Loucy (cell line): ENCODE data around the gene SRRM4.

Experiments used
- H2AFZ ChIP-seq: fragments of 200-600 bp; sonication (generic); 2 replicates; pipeline ENCODE4 v1.6.0; 2016; ENCODE audit warnings: antibody characterized with exemption, mild to moderate bottlenecking, low read length, moderate library complexity
- H3F3A ChIP-seq: fragments of 200-600 bp; 2 replicates; pipeline ENCODE4 v1.6.0; 2016; ENCODE audit warnings: antibody characterized with exemption, low read depth, mild to moderate bottlenecking
- H3K27me3 ChIP-seq: fragments of 200-600 bp; sonication (generic); 2 replicates; pipeline ENCODE4 v1.6.1; 2014; ENCODE audit warnings: low read length, mild to moderate bottlenecking; ENCODE audit not compliant: insufficient read depth, poor library complexity, severe bottlenecking
- H3K36me3 ChIP-seq: fragments of 200-600 bp; sonication (generic); 2 replicates; pipeline ENCODE4 v1.6.1; 2016; ENCODE audit warnings: low read length; ENCODE audit not compliant: insufficient read depth
- H3K4me1 ChIP-seq: fragments of 200-600 bp; sonication (generic); 2 replicates; pipeline ENCODE4 v1.5.1; 2014; ENCODE audit warnings: low read length, mild to moderate bottlenecking; ENCODE audit not compliant: insufficient read depth, poor library complexity, severe bottlenecking
- H3K4me2 ChIP-seq: fragments of 200-600 bp; sonication (generic); 2 replicates; pipeline ENCODE4 v1.6.0; 2014; ENCODE audit warnings: antibody characterized with exemption, low read length, low read depth, mild to moderate bottlenecking; ENCODE audit not compliant: poor library complexity, severe bottlenecking
- H3K4me3 ChIP-seq: fragments of 200-600 bp; sonication (generic); 2 replicates; pipeline ENCODE4 v1.5.1; 2014; ENCODE audit warnings: low read length, mild to moderate bottlenecking, mixed read lengths; ENCODE audit not compliant: poor library complexity, severe bottlenecking
- H3K79me2 ChIP-seq: fragments of 200-600 bp; sonication (generic); 2 replicates; pipeline ENCODE4 v1.6.1; 2014; ENCODE audit warnings: low read length; ENCODE audit not compliant: insufficient read depth
- H3K9ac ChIP-seq: fragments of 200-600 bp; sonication (generic); 2 replicates; pipeline ENCODE4 v1.6.0; 2014; ENCODE audit warnings: mild to moderate bottlenecking, low read depth, low read length, moderate library complexity; ENCODE audit not compliant: poor library complexity, severe bottlenecking
- H3K9me2 ChIP-seq: fragments of 200-600 bp; sonication (generic); replicated peaks from 2 replicates; pipeline ENCODE4 v1.6.1; 2016; ENCODE audit warnings: low read depth, low read length, mixed read lengths
- H3K9me3 ChIP-seq: fragments of 200-600 bp; sonication (generic); 2 replicates; pipeline ENCODE4 v1.6.1; 2014; ENCODE audit warnings: mild to moderate bottlenecking, antibody characterized with exemption, low read length, low read depth; ENCODE audit not compliant: insufficient read depth
- H4K20me1 ChIP-seq: fragments of 200-600 bp; sonication (generic); 2 replicates; pipeline ENCODE4 v1.6.0; 2014; ENCODE audit warnings: antibody characterized with exemption, low read length, mild to moderate bottlenecking; ENCODE audit not compliant: insufficient read depth, poor library complexity, severe bottlenecking
- CTCF ChIP-seq: fragments of 200-600 bp; sonication (generic); conservative IDR thresholded peaks from 2 replicates; pipeline ENCODE4 v1.5.1; 2014; ENCODE audit warnings: mild to moderate bottlenecking, antibody characterized with exemption, low read length
- EZH2phosphoT487 ChIP-seq: fragments of 200-600 bp; IDR thresholded peaks from 2 replicates; pipeline ENCODE4 v1.6.1; 2018; ENCODE audit warnings: antibody characterized with exemption, mild to moderate bottlenecking, moderate library complexity, borderline replicate concordance

Gene SRRM4

GRCh38 chr12:119136811-119137410 is 155.6 kb downstream of the SRRM4 start:
- no peak overlapping the region for H2AFZ ChIP-seq
- no peak for TF ChIP-seq EZH2phosphoT487
- no peak for TF ChIP-seq CTCF
- H3K4me3 ChIP-seq, result no peak overlapping the region
- H3K9me3 ChIP-seq, result no peaks in the 10 kb centered on the region; the same call in 1 of the 2 replicates
- no peaks in the 10 kb centered on the region for H3K9me2 ChIP-seq
- H3K36me3 ChIP-seq, result no peaks in the 10 kb centered on the region
- no peak overlapping the region for H3K4me2 ChIP-seq
- H3K27me3 ChIP-seq, result no peaks in the 10 kb centered on the region
- no peaks in the 10 kb centered on the region for H3F3A ChIP-seq
- no peaks in the 10 kb centered on the region for H3K4me1 ChIP-seq
- no peaks in the 10 kb centered on the region for H4K20me1 ChIP-seq
- no peaks in the 10 kb centered on the region for H3K79me2 ChIP-seq
- H3K9ac ChIP-seq, result no peak overlapping the region

- TF ChIP-seq CTCF, result no peak
- TF ChIP-seq EZH2phosphoT487, result no peak
- Histone ChIP-seq H3K79me2 (no peaks in the 10 kb centered on the region), H2AFZ (no peak overlapping the region), H3K27me3 (no peaks in the 10 kb centered on the region), H3K9me2 (no peaks in the 10 kb centered on the region), H3F3A (no peaks in the 10 kb centered on the region), H3K9ac (no peak overlapping the region), H4K20me1 (no peaks in the 10 kb centered on the region), H3K36me3 (no peaks in the 10 kb centered on the region), H3K9me3 (no peaks in the 10 kb centered on the region; the same call in 1 of the 2 replicates), H3K4me3 (no peak overlapping the region), H3K4me2 (no peak overlapping the region), H3K4me1 (no peaks in the 10 kb centered on the region)
These were observed 158.1 kb downstream of the SRRM4 start for GRCh38 chr12:119139448-119139847.

- TF ChIP-seq CTCF (no peak), EZH2phosphoT487 (no peak)
- Histone ChIP-seq H2AFZ (no peak overlapping the region), H3K79me2 (no peaks in the 10 kb centered on the region), H3F3A (no peaks in the 10 kb centered on the region), H4K20me1 (no peaks in the 10 kb centered on the region), H3K4me2 (no peak overlapping the region), H3K27me3 (no peaks in the 10 kb centered on the region), H3K4me1 (no peaks in the 10 kb centered on the region), H3K9ac (no peak overlapping the region), H3K9me2 (no peaks in the 10 kb centered on the region), H3K9me3 (no peaks in the 10 kb centered on the region; the same call in 1 of the 2 replicates), H3K36me3 (no peaks in the 10 kb centered on the region), H3K4me3 (no peak overlapping the region)
These were observed 164.0 kb downstream of the SRRM4 start for GRCh38 chr12:119145367-119145766.
